ENCODE data around the gene PPM1H. TPM values are rescaled to one million over a fixed set of nuclear protein-coding genes. Genes with fewer than 3 reads are reported as not detected.

PPM1H gene
- total RNA-seq, 3 donors from 2014 or later (not counting 1 experiment from before 2014, with no cell fraction given) = 0.18 to 2.1 (median 0.40) TPM

- no peak for DNase-seq
- no peak for TF ChIP-seq CTCF (IDR thresholded peaks at IDR 0.05)
- Mint-ChIP-seq H3K36me3 (no peaks in the 10 kb centered on the region), H3K27me3 (ENCODE audit: low read depth in 2 of 2) (no peaks in the 10 kb centered on the region), H3K27ac (no peak overlapping the region), H3K4me3 (no peak overlapping the region), H3K4me1 (peaks cover 4 to 8% of the 10 kb centered on the region in 2 donors), H3K9me3 (no peaks in the 10 kb centered on the region)
- Histone ChIP-seq H3K27ac (ENCODE audit: low read length) (no peak overlapping the region), H3K4me1 (ENCODE audit: control insufficient read depth, insufficient read depth, low read length) (no peaks in the 10 kb centered on the region), H3K36me3 (ENCODE audit: control insufficient read depth, insufficient read depth, low read length) (no peaks in the 10 kb centered on the region), H3K9me3 (ENCODE audit: control insufficient read depth, insufficient read depth, low read length) (no peaks in the 10 kb centered on the region), H3K4me3 (ENCODE audit: low read length) (no peak overlapping the region), H3K27me3 (ENCODE audit: control insufficient read depth, insufficient read depth, low read length) (no peaks in the 10 kb centered on the region)
- ATAC-seq = no peak
- intact Hi-C loops (cut with micrococcal nuclease) = no loop called here
- no CpG with 5 or more reads among the region's 3 CpGs for WGBS (ENCODE audit: insufficient coverage)
These were observed 336.1 kb downstream of the PPM1H start for GRCh38 chr12:62598846-62599245.

- intact Hi-C loops (cut with micrococcal nuclease) = no loop called here
- H3K4me1 ChIP-seq (ENCODE audit: control insufficient read depth, insufficient read depth, low read length) = no peaks in the 10 kb centered on the region
- H3K27me3 ChIP-seq (ENCODE audit: control insufficient read depth, insufficient read depth, low read length) = no peaks in the 10 kb centered on the region
- Mint-ChIP-seq H3K4me3 (no peak overlapping the region), H3K9me3 (no peaks in the 10 kb centered on the region), H3K27me3 (ENCODE audit: low read depth in 2 of 2) (no peaks in the 10 kb centered on the region), H3K4me1 (peaks cover 0 to under 1% of the 10 kb centered on the region in 2 donors), H3K27ac (no peak overlapping the region), H3K36me3 (no peaks in the 10 kb centered on the region)
- 95% methylated on average over 3 of the region's 3 CpGs for whole genome bisulfite sequencing (ENCODE audit: insufficient coverage)
- DNase-seq = no peak
- ATAC-seq = no peak
- no peak overlapping the region for H3K27ac ChIP-seq (ENCODE audit: low read length)
- H3K9me3 ChIP-seq (ENCODE audit: control insufficient read depth, insufficient read depth, low read length) = no peaks in the 10 kb centered on the region
- H3K4me3 ChIP-seq (ENCODE audit: low read length) = no peak overlapping the region
- H3K36me3 ChIP-seq (ENCODE audit: control insufficient read depth, insufficient read depth, low read length) = no peaks in the 10 kb centered on the region
- TF ChIP-seq CTCF (IDR thresholded peaks at IDR 0.05) = no peak
These were observed 337.7 kb downstream of the PPM1H start for GRCh38 chr12:62597253-62597652.

Other genes starting within 250 kb of the PPM1H start
- gene AVPR1A, start 216.1 kb upstream of the PPM1H start, total RNA-seq = under 1 TPM in 2 of 3 donors, not detected in 1; 0.10 to 0.16 TPM